Measurements from ENCODE around the gene RAB33B. TPM values are rescaled to one million over a fixed set of nuclear protein-coding genes. Genes with fewer than 3 reads are reported as not detected.

The RAB33B gene
- total and polyA plus RNA-seq, 9 donors, result 6.8 to 15.0 (median 10.1) TPM

DNA sequence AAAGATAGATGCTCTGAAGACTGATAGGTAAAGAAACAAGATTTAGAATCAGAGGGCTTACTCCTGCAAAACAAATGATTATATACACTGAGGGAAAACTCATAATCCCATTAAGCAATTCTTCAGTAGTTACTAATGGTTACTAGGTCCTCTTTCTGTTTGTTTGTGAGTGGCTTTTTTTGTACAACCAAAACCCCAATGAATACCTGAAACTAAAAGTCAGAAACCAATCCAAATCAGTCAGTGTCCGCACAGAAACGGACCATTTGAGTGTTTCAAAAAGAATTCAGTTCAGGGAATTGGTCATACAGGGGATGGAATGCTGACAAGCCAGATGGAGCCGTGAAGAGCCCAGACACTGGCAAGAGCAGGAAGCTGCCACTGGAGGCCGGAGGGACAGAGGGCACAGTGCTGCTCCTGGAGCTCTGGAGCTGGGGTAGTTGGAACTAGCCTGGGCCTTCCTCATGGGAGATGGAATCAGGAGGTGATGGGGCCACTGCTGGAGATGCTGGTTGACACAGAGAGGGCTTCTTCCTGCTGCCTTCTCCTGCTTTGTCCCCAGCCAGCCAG, 70.2 kb downstream of the RAB33B start:
- Histone ChIP-seq H3K27ac (no peak overlapping the region), H3K4me1 (ENCODE audit: insufficient read depth) (no peaks in the 10 kb centered on the region), H3K9me3 (no peaks in the 10 kb centered on the region), H3K36me3 (no peaks in the 10 kb centered on the region), H3K27me3 (no peaks in the 10 kb centered on the region), H3K4me3 (no peak overlapping the region)
- 84 to 91% (median 89%) methylated on average over 4 of the region's 4 CpGs for WGBS, 3 donors
- DNase-seq, result no peak
- intact Hi-C loops (cut with DNase I), result no loop called here
- TF ChIP-seq POLR2A (IDR thresholded peaks at IDR 0.05), result no peak
- no peak for TF ChIP-seq EP300 (IDR thresholded peaks at IDR 0.05)
- TF ChIP-seq, protein P1, sequence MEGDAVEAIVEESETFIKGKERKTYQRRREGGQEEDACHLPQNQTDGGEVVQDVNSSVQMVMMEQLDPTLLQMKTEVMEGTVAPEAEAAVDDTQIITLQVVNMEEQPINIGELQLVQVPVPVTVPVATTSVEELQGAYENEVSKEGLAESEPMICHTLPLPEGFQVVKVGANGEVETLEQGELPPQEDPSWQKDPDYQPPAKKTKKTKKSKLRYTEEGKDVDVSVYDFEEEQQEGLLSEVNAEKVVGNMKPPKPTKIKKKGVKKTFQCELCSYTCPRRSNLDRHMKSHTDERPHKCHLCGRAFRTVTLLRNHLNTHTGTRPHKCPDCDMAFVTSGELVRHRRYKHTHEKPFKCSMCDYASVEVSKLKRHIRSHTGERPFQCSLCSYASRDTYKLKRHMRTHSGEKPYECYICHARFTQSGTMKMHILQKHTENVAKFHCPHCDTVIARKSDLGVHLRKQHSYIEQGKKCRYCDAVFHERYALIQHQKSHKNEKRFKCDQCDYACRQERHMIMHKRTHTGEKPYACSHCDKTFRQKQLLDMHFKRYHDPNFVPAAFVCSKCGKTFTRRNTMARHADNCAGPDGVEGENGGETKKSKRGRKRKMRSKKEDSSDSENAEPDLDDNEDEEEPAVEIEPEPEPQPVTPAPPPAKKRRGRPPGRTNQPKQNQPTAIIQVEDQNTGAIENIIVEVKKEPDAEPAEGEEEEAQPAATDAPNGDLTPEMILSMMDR (IDR thresholded peaks at IDR 0.05), result no peak

DNA sequence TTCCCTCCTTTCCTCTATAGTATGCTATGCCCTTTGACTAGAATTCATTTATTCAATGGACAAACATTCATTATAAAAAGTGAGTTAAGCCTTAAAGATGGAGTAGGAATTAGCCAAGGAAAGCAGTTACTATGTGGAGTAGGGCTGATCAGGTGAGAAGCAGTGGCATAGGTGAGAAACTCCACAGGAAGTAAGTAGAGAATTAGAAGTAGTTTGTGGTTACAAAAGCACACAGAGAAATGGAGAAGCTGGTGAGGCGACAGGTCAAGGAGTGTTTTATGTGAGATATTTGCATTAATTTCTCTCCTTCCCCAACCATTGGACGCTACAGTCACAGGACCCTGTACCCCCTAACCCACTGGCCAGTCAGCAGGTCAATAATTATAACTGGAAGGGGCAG, 71.5 kb downstream of the RAB33B start:
- Histone ChIP-seq H3K9me3 (no peaks in the 10 kb centered on the region), H3K4me1 (ENCODE audit: insufficient read depth) (no peaks in the 10 kb centered on the region), H3K27me3 (no peaks in the 10 kb centered on the region), H3K4me3 (no peak overlapping the region), H3K27ac (no peak overlapping the region), H3K36me3 (no peaks in the 10 kb centered on the region)
- TF ChIP-seq, protein P1 (IDR thresholded peaks at IDR 0.05), result no peak
- 48 to 49% (median 48%) methylated on average over 2 of the region's 2 CpGs for WGBS, 3 donors
- DNase-seq, result no peak
- intact Hi-C loops (cut with DNase I), result no loop called here

Small RNAs within 50 kb of the gene (small RNA-seq; reads per million reads assigned to genes)
- gene RF01225, result not detected

Other genes starting within 250 kb of the RAB33B start
- 10 to 100 TPM; 11.4 to 26.1 (median 18.3) TPM for gene MGARP, start 173.9 kb upstream of the RAB33B start, total RNA-seq
- 100 to 1,000 TPM in 1 of 2 donors, 10 to 100 TPM in 1; 22.9 to 108 TPM for gene MGARP, start 173.9 kb upstream of the RAB33B start, polyA plus RNA-seq
- 10 to 100 TPM; 19.1 to 50.8 (median 35.7) TPM for gene NAA15, start 152.6 kb upstream of the RAB33B start, total RNA-seq
- gene NAA15, start 152.6 kb upstream of the RAB33B start, polyA plus RNA-seq, result 10 to 100 TPM in 1 of 2 donors, 1 to 10 TPM in 1; 7.1 to 10.6 TPM
- gene NDUFC1, start 151.6 kb upstream of the RAB33B start, total RNA-seq, result 10 to 100 TPM; 24.6 to 68.7 (median 53.1) TPM
- gene NDUFC1, start 151.6 kb upstream of the RAB33B start, polyA plus RNA-seq, result 10 to 100 TPM; 80.1 to 89.8 TPM
- 10 to 100 TPM; 21.3 to 37.2 (median 32.8) TPM for gene SETD7, start 102.1 kb downstream of the RAB33B start, total RNA-seq
- gene SETD7, start 102.1 kb downstream of the RAB33B start, polyA plus RNA-seq, result 10 to 100 TPM; 14.3 to 52.4 TPM
- gene MGST2, start 211.7 kb downstream of the RAB33B start, total RNA-seq, result 10 to 100 TPM; 14.5 to 64.9 (median 28.1) TPM
- gene MGST2, start 211.7 kb downstream of the RAB33B start, polyA plus RNA-seq, result 10 to 100 TPM; 46.0 to 76.5 TPM